Endothelial cell of umbilical vein (primary cell): ENCODE results near the gene CR2. TPM values are rescaled to one million over a fixed set of nuclear protein-coding genes. Genes with fewer than 3 reads are reported as not detected.

Experiments
- BruUV-seq: library from RNA; stranded (reverse); fragments of 400-500 nt; replicated peaks from 2 replicates; lab custom pipeline; 2021; lab: Mats Ljungman, UMichigan
- CTCF ChIA-PET: fragments of 300-600, 350-600 bp; sonication (Branson Sonifier 250); formaldehyde crosslinking; loops from one replicate; lab custom pipeline; 2021; ENCODE audit warnings: antibody characterized with exemption, inconsistent platforms; lab: Charles Lee
- POLR2A ChIA-PET: fragments of 300-600, 350-600 bp; sonication (Branson Sonifier 250); formaldehyde crosslinking; loops from one replicate; lab custom pipeline; 2021; ENCODE audit warnings: antibody characterized with exemption, inconsistent platforms; lab: Charles Lee
- DNase-seq: peaks from one replicate; pipeline ENCODE4 v3.0.0-alpha.2; 2011; ENCODE audit warnings: low read depth, low spot score
- FAIRE-seq: peaks from 2 replicates; lab custom pipeline; 2011; peaks lifted over from hg19 to GRCh38; lab: Jason Lieb, UNC
- H2AFZ ChIP-seq: 2 replicates; pipeline ENCODE4 v1.6.0; 2012; ENCODE audit warnings: low read depth, low read length, control low read depth, inconsistent platforms
- H3K27ac ChIP-seq: 2 replicates; pipeline ENCODE4 v1.5.1; 2011; ENCODE audit warnings: low read depth, mild to moderate bottlenecking, control low read depth, low read length, moderate library complexity; ENCODE audit not compliant: insufficient read depth
- H3K27me3 ChIP-seq, 2 experiments: 2 replicates each; pipeline versions ENCODE4 v1.6.0 to v1.6.1; 2011; ENCODE audit warnings: low read length in 2 of 2, mixed read lengths in 1 of 2; ENCODE audit not compliant: control insufficient read depth in 2 of 2, insufficient read depth in 2 of 2
- H3K36me3 ChIP-seq, 2 experiments: 2 replicates in 1 of 2; 3 replicates in 1 of 2; pipeline ENCODE4 v1.5.1; 2011; ENCODE audit warnings: low read length in 2 of 2, mild to moderate bottlenecking in 1 of 2, moderate library complexity in 1 of 2; ENCODE audit not compliant: control insufficient read depth in 2 of 2, insufficient read depth in 2 of 2; ENCODE audit errors: extremely low read depth in 1 of 2
- H3K4me1 ChIP-seq: 3 replicates; pipeline ENCODE4 v1.5.1; 2011; ENCODE audit warnings: mild to moderate bottlenecking, low read length; ENCODE audit not compliant: control insufficient read depth, insufficient read depth; ENCODE audit errors: extremely low read depth
- H3K4me2 ChIP-seq: 2 replicates; pipeline ENCODE4 v1.6.1; 2011; ENCODE audit warnings: low read length, control low read depth, mixed read lengths; ENCODE audit not compliant: insufficient read depth
- H3K4me3 ChIP-seq, 3 experiments: fragments of 200-600 bp in 1 of 3; sonication (generic), shearing (Covaris generic) in 1 of 3; replicated peaks in 1 of 3; 2 replicates each; pipeline ENCODE4 v1.5.1; 2011 to 2016; ENCODE audit warnings: control low read depth in 3 of 3, low read length in 3 of 3, mild to moderate bottlenecking in 2 of 3, inconsistent platforms in 1 of 3, low read depth in 1 of 3, moderate library complexity in 1 of 3; ENCODE audit not compliant: insufficient read depth in 1 of 3
- H3K79me2 ChIP-seq: 2 replicates; pipeline ENCODE4 v1.6.0; 2012; ENCODE audit warnings: low read length, inconsistent platforms; ENCODE audit not compliant: control insufficient read depth, insufficient read depth
- H3K9ac ChIP-seq: replicated peaks from 2 replicates; pipeline ENCODE3; 2011; ENCODE audit warnings: low read length, control low read depth; ENCODE audit not compliant: insufficient read depth; ENCODE audit errors: extremely low read depth
- H3K9me1 ChIP-seq: replicated peaks from 3 replicates; pipeline ENCODE4 v1.6.0; 2011; ENCODE audit warnings: mild to moderate bottlenecking, low read length; ENCODE audit not compliant: control insufficient read depth, insufficient read depth; ENCODE audit errors: extremely low read depth
- H3K9me3 ChIP-seq: replicated peaks from 2 replicates; pipeline ENCODE4 v1.5.1; 2012; ENCODE audit warnings: low read length, inconsistent platforms; ENCODE audit not compliant: control insufficient read depth, insufficient read depth
- H4K20me1 ChIP-seq: replicated peaks from 2 replicates; pipeline ENCODE3; 2011; ENCODE audit warnings: mild to moderate bottlenecking, low read length; ENCODE audit not compliant: control insufficient read depth, insufficient read depth; ENCODE audit errors: extremely low read depth
- EZH2 ChIP-seq: IDR thresholded peaks from 2 replicates; pipeline ENCODE4 v1.6.1; 2012; ENCODE audit warnings: borderline replicate concordance, low read depth, mild to moderate bottlenecking, moderate library complexity, low read length, inconsistent platforms; ENCODE audit not compliant: severe bottlenecking
- FOS ChIP-seq: IDR thresholded peaks from 2 replicates; pipeline ENCODE4 v1.6.1; 2011; ENCODE audit warnings: mild to moderate bottlenecking, low read length, moderate library complexity, borderline replicate concordance; ENCODE audit not compliant: insufficient read depth
- GATA2 ChIP-seq: IDR thresholded peaks from 2 replicates; pipeline ENCODE4 v1.7.0; 2011; ENCODE audit warnings: low read depth, mild to moderate bottlenecking, moderate library complexity, mixed read lengths, low read length; ENCODE audit not compliant: insufficient read length, insufficient read depth
- JUN ChIP-seq: IDR thresholded peaks from 2 replicates; pipeline ENCODE4 v1.6.1; 2011; ENCODE audit warnings: borderline replicate concordance, low read depth; ENCODE audit not compliant: insufficient read length, insufficient read depth
- MYC ChIP-seq: IDR thresholded peaks from one replicate; pipeline ENCODE4 v1.6.1; 2011; ENCODE audit warnings: mild to moderate bottlenecking, low read depth, low read length
- POLR2A ChIP-seq: IDR thresholded peaks from 2 replicates; pipeline ENCODE4 v1.6.1; 2012; ENCODE audit warnings: low read depth, mild to moderate bottlenecking, control low read depth, low read length
- POLR2AphosphoS5 ChIP-seq: IDR thresholded peaks from 2 replicates; pipeline ENCODE4 v1.6.1; 2012; ENCODE audit warnings: low read depth, mild to moderate bottlenecking, control low read depth, low read length, moderate library complexity; ENCODE audit not compliant: insufficient read depth
- dilution Hi-C: fragments of 300-500 bp; cut with MboI; formaldehyde crosslinking; loops from one replicate; pipeline ENCODE4 v1.15.0; 2019; ENCODE audit warnings: low sequenced_read_pairs; ENCODE audit not compliant: extremely low pct_ligation_motif_present
- intact Hi-C: fragments of 100-400 bp; cut with micrococcal nuclease; formaldehyde crosslinking; loops from one replicate; pipeline ENCODE4 v1.10.0; 2022
- polyA plus RNA-seq, 4 experiments: library from polyadenylated mRNA; depleted of rRNA in 3 of 4; stranded (reverse) in 3 of 4; unstranded in 1 of 4; fragments of >200 nt; gene quantifications; 2 replicates each; pipeline versions ENCODE4 v1.2.1 to v1.2.3, GENCODE V29; 2011 to 2012; ENCODE audit warnings: missing spikeins in 1 of 4
- total RNA-seq: library from RNA; stranded (reverse); gene quantifications from 2 replicates; pipeline ENCODE4 v1.2.3, GENCODE V29; 2021
- TF ChIP-seq, protein P1 (sequence below), 2 donors: IDR thresholded peaks; 1 replicate in 1 of 2; 2 replicates in 1 of 2; pipeline ENCODE4 v1.5.1; 2011; ENCODE audit warnings: low read length in 2 of 2, mild to moderate bottlenecking in 2 of 2, moderate library complexity in 2 of 2, control low read depth in 1 of 2, inconsistent platforms in 1 of 2, low read depth in 1 of 2; ENCODE audit not compliant: insufficient read depth in 1 of 2; ENCODE audit errors: extremely low read depth in 1 of 2
- TF ChIP-seq, protein P2 (sequence below): IDR thresholded peaks from 2 replicates; pipeline ENCODE4 v1.6.1; 2011; ENCODE audit not compliant: insufficient read depth, insufficient read length

CR2 gene
- total and polyA plus RNA-seq, 2 donors (not counting 3 experiments of a cell fraction or from before 2014, with no cell fraction given): not detected

DNA sequence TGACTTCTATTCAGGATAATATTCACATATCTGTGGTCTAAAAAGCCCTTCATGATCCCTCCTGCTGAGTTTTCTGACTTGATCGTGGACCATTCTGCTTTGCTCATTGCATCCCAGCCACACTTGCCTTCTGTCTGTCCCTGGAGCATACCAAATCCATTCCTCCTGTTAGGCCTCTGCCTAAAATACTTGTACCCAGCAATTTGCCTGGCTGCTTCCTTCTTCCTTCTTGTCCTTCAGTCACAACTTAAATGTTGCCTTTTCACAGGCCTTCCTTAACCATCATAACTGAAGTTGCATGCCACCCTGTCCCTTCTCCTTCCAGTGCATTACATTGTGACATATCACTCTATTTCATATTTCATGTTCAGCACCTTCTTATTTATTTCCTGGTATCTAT is 4.3 kb downstream of the CR2 start:
- DNase-seq (no peak), FAIRE-seq (no peak)
- TF ChIP-seq JUN: no peak
- TF ChIP-seq, protein P1, sequence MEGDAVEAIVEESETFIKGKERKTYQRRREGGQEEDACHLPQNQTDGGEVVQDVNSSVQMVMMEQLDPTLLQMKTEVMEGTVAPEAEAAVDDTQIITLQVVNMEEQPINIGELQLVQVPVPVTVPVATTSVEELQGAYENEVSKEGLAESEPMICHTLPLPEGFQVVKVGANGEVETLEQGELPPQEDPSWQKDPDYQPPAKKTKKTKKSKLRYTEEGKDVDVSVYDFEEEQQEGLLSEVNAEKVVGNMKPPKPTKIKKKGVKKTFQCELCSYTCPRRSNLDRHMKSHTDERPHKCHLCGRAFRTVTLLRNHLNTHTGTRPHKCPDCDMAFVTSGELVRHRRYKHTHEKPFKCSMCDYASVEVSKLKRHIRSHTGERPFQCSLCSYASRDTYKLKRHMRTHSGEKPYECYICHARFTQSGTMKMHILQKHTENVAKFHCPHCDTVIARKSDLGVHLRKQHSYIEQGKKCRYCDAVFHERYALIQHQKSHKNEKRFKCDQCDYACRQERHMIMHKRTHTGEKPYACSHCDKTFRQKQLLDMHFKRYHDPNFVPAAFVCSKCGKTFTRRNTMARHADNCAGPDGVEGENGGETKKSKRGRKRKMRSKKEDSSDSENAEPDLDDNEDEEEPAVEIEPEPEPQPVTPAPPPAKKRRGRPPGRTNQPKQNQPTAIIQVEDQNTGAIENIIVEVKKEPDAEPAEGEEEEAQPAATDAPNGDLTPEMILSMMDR (IDR thresholded peaks at IDR 0.05; ENCODE audit: extremely low read depth in 1 of 2, insufficient read depth in 1 of 2, low read depth in 1 of 2, low read length in 2 of 2): no peak
- TF ChIP-seq EZH2: no peak
- no peak for TF ChIP-seq GATA2
- TF ChIP-seq MYC: no peak
- no peak for TF ChIP-seq POLR2AphosphoS5
- no peak for TF ChIP-seq POLR2A
- TF ChIP-seq FOS: no peak
- TF ChIP-seq, protein P2, sequence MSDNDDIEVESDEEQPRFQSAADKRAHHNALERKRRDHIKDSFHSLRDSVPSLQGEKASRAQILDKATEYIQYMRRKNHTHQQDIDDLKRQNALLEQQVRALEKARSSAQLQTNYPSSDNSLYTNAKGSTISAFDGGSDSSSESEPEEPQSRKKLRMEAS: no peak
- Histone ChIP-seq H3K4me1 (no peaks in the 10 kb centered on the region), H2AFZ (no peak overlapping the region), H3K27me3 (peaks cover 26 to 44% of the 10 kb centered on the region in 2 experiments), H3K9me3 (no peaks in the 10 kb centered on the region), H3K79me2 (no peaks in the 10 kb centered on the region), H3K9me1 (no peaks in the 10 kb centered on the region), H4K20me1 (no peaks in the 10 kb centered on the region), H3K27ac (no peak overlapping the region), H3K4me2 (no peak overlapping the region), H3K36me3 (no peaks in the 10 kb centered on the region), H3K4me3 (no peak overlapping the region), H3K9ac (no peak overlapping the region)
- dilution Hi-C loops (no loop called here), intact Hi-C loops (no loop called here)
- no TSS peak for BruUV-seq
- ChIA-PET POLR2A (no interaction called here), CTCF (no interaction called here)
